GM21786 (cell line): ENCODE data around the gene ALK.

Source experiments
- ATAC-seq: cut with Tn5 transposase; IDR thresholded peaks from one replicate; pipeline ENCODE4 v1.9.1; 2021; ENCODE audit not compliant: unreplicated experiment

ALK gene

DNA sequence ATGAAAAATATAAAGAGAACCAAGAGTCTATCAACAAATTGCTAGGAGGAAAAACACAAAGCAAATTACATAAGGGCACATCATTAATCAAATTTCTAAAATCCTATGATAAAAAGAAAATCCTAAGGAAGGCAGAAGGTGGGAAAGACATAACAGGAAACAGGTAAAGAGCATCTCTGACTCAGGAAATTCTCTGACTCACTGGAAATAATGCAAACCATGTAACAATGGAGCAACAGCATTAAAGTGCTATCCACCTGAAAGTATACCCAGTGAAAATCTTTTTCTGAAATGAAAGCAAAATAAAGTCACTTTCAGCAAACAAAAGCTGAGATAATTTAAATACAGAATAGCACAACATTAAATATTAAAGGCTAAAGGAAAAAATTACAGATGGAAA, 10.9 kb downstream of the ALK start:
- ATAC-seq: no peak

GRCh38 chr2:29902356-29902755, 19.0 kb downstream of the ALK start:
- no peak for ATAC-seq

GRCh38 chr2:29900971-29901633, 20.3 kb downstream of the ALK start:
- ATAC-seq: no peak

DNA sequence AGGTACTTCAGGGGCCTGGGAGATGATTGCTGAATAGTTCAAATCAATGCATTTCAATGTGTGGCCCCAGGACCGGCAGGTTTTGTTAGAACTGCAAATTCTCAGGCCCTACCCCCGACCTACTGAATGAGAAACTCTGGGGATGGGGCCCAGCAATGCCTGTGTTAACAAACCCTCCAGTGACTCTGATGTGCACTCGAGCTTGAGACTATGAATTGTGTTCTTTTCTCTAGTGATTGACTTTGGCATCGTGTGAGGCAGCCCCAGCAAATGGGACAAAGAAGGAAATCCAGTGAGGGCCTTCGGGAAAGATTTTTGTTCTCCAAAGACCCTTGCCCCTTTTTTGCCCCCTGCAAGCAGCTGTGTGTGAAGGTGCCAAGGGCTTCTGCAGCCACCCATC, 22.4 kb downstream of the ALK start:
- no peak for ATAC-seq

GRCh38 chr2:29894822-29895614, 26.4 kb downstream of the ALK start:
- ATAC-seq: no peak

- ATAC-seq: no peak
These were observed 28.7 kb downstream of the ALK start for GRCh38 chr2:29892585-29893259.

DNA sequence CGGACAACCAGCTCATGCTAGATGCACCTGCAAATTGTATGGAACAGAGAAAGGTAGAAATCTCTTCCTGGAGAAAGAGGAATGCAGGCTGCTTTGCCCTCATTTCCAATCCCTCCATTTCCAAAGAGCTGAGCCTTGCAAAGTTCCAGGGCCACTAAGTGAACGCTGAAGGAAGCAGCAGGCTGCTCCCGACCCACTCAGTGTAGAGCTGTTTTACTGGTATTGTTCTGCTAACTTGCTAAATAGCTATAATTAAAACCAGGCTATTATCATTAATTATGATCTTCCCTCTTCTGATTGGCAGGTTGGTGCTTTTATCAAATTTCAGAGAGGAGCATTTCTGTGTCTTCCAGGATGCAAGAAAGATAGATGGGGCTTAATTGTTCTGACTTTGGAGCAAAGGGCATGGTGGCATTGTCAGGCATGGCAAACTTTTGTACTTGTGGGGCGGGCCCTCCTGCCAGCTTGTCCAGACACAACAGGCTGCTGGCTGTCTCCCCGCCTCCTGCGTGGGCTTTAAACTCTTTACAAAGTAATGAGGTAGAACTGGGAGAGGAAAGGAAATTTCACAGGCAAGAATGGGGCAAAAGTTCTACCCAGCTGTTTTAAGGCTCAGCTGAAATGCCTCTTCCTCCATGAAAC, 40.2 kb downstream of the ALK start:
- ATAC-seq: no peak

- ATAC-seq: no peak
These were observed 41.3 kb downstream of the ALK start for GRCh38 chr2:29880084-29880483.

DNA sequence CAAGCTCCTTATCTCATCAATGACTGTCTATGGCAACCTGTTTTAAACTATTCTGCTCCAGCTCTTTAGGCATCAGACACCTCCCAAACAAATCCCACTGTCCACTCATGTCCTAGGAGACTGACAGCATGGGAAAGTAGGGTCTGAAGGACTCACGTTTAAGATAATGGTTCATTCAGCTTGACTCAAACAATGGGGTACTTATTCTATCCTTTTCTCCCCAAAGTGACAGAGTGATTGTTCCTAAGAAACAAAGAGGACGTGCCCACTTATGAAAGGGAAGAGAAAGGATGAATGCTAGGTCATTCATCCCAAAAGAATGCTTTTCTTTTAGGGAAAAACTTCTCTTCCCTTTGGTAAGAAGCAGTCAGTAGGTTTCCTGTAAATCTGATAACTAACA, 41.9 kb downstream of the ALK start:
- no peak for ATAC-seq

DNA sequence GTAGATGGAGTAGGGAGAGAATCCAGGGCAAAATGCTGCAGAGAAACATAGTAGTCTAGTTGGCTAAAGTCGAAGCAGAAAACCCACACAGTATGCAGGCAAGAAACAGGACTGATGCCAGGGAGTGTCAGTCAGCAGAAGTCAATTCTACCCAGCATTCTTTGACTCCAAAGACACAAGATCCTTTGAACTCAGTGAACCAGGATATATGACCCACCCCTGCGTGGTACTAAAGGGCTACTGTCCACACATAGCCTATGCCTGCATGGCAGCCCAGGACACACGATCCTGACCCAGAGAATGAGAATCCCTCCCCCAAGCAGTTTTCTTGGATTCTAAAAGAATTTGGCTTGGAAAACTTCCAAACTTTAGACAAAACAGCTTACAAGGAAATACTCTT, 42.5 kb downstream of the ALK start:
- ATAC-seq: no peak

DNA sequence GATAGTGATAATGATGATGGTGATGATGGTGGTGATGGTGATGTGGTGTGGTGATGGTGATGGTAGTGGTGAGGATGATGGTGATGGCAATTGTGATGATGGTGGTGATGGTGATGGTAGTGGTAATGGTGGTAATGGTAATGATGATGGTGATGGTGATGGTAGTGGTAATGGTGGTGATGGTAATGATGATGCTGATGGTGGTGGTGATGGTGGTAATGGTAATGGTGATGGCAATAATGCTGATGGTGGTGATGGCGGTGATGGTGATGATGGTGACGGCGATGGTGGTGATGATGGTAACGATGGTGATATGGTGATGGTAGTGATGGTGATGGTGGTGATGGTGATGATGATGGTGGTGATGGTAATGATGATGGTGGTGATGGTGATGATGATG, 45.0 kb downstream of the ALK start:
- no peak for ATAC-seq

- ATAC-seq: no peak
These were observed 46.6 kb downstream of the ALK start for GRCh38 chr2:29874745-29875144.

DNA sequence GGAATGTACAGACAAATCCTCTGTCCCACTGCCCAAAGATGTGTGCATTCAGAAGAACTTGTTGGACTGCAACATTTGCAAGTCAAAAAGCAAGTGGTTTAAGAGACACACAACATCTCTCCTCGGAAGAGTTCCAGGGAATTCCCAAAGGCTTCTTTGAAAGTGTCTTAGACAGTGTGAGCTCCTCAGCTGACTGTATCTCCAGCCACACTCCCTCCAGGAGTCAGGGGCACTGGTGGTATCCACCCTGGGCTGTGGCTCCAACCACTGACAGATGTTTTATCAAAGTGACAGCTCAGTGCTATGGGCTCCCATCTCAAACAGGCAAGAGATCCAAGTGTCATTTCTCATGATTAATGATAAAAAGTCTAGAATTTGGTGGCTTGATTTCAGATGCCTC, 48.5 kb downstream of the ALK start:
- ATAC-seq: no peak

- ATAC-seq: no peak
These were observed 49.8 kb downstream of the ALK start for GRCh38 chr2:29871541-29871940.

DNA sequence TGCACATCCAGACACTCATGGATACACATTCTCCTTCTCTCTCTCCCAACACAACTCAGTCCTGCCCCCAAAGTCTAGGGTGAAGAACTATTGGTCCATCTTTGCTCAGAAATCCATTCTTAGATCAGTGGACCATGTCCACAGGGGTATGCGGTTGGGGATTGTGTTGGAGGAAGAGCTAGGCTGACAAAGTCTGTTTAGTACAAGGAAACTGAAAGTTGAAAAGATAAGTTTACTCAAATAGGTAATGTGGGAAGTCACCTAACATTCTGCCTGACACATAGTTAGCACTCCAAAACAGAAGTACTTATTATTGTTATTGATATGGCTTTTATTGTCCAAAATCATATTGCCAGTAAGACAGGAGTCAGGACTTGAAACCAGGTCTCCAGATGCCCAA, 55.9 kb downstream of the ALK start:
- no peak for ATAC-seq

DNA sequence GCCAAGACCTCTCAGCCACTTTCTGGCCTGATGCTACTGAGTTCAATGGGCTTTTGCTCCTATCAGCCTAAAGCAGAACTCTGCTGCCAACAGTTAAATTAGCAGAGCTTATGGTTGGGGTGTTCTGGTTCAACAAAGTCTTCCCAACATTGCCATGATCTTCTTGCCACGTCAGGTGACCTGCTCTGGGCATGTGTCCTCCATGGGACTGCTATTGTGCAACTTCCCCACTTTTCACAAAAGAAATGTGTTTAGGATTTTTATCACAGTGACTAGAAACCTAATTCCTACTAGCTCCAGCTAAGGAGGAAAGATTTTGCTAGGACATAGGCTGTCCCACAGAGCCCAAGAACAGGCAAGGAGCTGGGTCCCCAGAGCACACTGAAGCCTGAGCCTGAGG, 56.4 kb downstream of the ALK start:
- no peak for ATAC-seq

DNA sequence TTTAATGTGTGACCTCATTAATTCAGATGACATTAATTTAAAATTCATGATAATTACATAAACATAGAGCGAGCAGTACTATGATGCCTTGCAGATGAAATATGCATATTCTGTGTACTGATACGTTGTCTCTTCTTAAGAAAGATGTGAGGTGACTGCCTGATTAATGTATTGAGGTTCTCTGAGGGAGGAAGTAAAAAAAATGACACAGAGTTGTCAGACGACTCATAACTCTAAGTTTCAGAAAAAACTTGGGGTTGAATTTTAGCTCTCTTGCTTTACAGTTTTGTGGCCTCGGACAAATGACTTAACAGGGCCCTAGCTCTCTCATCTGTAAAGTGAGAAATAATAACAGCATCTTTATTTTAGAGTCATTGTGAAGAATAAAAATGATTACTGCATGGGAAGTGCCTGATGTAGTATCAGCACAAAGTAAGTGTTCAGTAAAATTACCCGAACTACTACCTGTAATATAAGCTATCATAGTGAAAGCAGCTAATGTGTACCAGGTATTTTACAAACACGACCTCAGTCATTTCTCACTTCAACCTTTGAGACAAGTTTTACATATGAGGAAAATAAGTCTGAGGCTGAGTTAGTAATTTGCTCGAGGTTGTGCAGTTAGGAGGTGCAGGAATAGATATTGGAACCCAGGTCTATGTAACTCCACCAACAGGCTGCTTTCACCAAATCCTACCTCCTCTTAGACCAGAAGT, 65.3 kb downstream of the ALK start:
- ATAC-seq: no peak

GRCh38 chr2:29850794-29851193, 70.6 kb downstream of the ALK start:
- no peak for ATAC-seq

GRCh38 chr2:29848566-29849310, 72.6 kb downstream of the ALK start:
- no peak for ATAC-seq

DNA sequence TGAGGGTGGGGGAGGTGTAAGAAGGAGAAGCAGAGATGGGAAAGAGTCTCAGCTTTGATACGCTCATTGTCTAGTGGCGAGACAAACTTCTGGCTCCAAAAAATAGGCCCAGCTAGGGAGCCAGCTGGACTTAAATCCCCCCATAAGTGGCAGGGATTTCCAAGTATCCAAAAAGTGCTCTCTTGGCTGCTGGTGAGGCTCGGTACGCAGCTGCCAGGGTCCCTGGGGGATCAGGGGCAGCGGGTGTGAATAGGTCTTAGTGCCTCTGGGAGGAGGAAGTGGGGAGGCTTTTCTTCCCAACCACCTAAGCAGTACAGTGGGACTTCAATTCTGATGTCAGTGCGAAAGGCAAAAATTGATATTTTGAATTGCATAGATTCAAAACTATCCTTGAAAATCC, 73.5 kb downstream of the ALK start:
- no peak for ATAC-seq
